ENCODE measurements around the gene BABAM2.

The BABAM2 gene

DNA sequence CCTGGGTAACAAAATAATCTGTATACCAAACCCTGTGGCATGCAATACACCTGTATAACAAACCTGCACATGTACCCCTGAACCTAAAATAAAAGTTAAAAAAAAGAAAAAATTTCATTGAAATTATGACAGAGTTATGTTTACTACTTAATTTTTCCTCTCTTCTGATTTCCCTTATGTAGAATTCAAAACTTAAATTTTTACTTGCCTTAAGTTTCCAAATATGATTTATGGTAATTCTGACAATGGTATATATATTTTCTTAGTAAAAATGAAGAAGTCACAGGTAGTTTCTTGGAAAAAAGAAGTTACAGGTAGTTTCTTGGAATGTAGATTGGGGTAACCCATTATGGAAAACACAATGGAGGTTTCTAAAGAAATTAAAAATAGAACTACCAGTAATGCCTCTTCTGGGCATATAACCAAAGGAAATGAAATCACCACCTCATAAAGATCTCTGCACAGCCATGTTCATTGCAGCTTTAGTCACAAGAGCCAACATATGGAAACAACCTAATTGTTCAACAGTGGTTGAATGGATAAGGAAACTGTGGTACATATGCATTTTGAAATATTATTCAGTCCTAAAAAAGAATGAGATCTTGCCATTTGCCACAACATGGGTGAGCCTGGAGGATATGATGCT lies 164.9 kb downstream of the BABAM2 start:
- no peak overlapping the region for H3K4me3 ChIP-seq (ENCODE audit: low read depth, low read length)

DNA sequence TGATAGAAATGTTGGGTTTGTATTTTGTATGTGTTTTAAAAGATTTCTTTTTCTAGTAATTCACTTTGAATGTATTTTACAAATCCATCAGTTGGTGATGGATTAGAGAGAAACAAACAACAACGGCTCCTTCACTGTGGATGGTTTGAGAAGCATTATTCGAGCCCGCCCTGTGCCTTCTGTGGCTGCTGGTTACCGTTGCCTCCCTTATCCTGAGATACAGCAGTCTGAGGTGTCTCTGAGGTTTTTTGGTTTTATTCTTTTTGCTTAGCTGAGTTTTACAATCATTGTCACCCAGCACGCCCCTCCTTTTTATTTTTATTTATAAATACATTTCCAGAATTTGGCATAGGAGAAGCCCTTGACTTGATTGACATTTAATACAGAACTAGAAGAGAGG lies 168.3 kb downstream of the BABAM2 start:
- H3K4me3 ChIP-seq (ENCODE audit: low read depth, low read length), result no peak overlapping the region

DNA sequence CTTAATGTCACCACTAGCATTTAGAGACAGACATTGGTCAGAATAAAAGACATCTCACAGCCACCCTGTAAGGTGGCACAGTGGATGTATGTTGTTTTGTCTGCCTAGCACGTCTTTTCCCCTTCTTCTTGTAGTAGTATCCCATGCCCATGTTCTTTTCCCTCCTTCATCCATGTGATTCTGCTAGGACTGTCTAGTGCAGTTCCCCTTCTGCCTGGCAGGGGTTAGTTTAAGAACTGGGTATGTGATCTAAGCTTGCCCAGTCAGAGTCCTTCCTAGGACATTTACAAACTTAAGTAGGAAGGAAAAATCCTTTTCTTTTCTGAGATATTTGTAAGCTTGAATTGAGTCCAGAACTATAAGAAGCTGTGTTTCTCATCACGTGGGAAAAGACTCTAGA lies 172.3 kb downstream of the BABAM2 start:
- no peak overlapping the region for H3K4me3 ChIP-seq (ENCODE audit: low read depth, low read length)

DNA sequence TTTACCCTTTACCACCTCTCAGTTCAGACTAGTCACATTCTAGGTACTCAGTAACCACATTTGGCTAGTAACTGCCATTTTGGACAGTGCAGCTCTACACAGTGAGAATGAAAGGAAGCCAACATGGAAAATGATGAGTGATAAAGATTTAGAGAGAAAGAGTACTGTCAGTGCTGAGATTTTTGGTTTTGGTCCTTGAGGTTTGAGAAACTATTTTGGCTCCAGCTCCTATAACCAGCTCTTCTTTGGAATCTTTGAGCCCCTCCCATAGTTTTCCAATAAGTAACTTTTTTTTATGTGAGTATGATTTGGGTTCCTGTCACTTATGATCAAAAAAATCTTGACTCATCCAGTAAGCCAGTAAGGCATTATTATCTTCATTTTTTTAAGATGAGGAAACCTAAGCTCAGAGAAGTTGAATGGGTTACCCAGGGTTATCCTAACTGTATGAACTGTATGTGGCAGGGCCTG lies 173.0 kb downstream of the BABAM2 start:
- no peak overlapping the region for H3K4me3 ChIP-seq (ENCODE audit: low read depth, low read length)

DNA sequence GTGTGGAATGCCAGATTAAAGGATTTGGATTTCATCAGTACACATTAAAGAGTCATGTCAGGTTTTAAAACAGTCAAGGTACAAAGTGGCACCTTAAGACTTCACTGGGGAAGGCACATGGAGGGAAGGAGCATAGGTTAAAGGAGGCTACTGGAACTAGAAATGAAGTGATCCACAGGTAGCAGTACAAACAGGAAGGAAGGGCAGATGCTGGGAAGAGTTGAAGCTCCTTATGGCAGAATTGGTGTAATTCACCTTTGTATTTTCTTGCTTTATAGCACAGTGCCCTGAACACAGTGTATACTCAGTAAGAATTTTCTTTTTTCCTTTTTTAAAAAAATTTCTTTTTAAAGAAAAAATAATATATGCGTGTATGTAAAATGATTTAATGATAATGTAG lies 177.1 kb downstream of the BABAM2 start:
- no peak overlapping the region for H3K4me3 ChIP-seq (ENCODE audit: low read depth, low read length)

DNA sequence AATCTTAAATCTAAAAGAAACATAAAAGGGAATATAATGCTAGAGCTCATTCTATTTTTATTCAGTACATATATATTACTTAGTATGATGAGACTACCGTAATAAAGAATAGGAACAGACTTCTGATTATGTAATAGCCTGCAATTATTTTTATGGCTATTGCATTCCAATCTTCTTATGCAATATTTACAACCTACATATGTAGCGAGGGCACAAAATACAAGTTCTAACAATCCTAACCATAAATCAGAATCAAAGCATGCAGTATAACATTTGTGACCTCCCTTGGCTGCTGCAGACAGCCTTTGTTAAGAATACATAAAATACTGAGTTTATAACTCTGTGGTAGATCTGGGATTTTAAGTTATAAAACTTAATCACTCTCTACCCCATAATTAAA lies 177.6 kb downstream of the BABAM2 start:
- no peak overlapping the region for H3K4me3 ChIP-seq (ENCODE audit: low read depth, low read length)

DNA sequence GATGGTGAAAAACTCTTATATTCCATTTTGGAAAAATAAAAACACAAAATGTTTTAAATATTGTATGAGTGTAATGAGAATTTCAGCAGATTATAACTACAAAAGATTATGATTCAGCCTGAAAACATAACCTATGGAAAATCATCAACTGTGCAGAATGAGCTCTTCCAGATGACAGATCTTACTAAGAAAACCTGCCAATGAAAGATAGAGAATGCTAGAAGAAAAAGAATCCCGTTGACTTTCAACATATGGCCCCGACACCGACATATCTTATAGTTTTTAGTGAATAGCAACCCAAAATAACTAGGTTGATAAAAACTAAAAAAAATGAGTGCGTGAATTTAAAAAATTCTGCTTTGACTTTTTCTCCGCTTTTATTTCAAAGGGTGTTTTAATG lies 178.0 kb downstream of the BABAM2 start:
- H3K4me3 ChIP-seq (ENCODE audit: low read depth, low read length), result no peak overlapping the region

DNA sequence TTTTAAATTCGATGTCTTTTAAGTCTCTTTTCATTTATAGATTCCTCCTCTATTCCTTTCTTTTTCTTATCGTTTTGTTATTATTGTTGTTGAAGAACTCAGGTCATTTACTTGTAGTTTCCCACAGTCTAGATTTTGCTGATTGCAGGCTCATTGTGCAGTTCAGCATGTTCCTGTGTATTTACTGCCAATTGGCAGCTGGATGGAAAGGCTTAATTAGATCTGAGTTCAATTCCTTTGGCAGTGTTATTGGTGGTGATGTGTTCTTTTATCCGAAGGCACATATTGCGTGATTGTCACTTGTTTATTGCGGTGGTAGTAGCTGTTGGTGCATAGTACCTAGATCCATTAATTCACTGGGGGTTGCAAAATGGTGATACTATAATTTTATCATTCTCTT lies 180.7 kb downstream of the BABAM2 start:
- no peak overlapping the region for H3K4me3 ChIP-seq (ENCODE audit: low read depth, low read length)

DNA sequence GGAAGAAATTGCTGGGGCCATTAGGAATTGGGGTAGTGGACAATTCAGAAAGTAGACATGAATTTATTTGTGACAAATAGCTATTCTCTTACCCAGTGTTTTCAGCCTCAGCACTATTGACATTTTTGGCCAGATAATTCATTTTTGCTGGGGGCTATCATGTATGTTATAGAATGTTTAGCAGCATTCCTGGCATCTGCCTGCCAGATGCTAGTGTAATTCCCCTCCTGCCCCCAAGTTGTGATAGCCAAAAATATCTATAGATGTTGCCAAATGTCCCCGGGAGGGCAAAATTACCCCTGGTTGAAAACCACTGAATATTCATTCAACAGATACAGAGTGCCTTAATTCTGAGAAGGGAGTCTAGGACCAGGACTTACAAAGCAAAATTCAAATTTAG lies 183.6 kb downstream of the BABAM2 start:
- H3K4me3 ChIP-seq (ENCODE audit: low read depth, low read length), result no peak overlapping the region

DNA sequence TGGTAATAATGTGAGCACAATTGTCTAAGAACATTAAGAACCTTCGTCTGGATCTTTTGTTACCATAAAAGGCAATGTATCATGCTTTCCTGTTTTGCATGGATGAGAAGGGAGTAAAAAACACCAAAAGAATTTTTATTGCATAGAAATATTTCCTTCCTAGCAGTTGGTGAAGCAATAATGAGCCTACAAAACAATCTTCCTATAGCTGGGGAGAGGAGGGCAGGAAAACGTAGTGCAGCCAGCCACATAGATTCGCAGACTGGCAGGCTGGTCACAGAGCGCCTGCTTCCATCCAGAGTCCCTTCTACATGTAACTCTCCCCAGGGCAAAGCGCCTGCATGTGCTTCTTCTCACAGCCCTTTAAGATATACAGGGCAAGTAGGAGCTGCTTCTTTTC lies 190.4 kb downstream of the BABAM2 start:
- no peak overlapping the region for H3K4me3 ChIP-seq (ENCODE audit: low read depth, low read length)

DNA sequence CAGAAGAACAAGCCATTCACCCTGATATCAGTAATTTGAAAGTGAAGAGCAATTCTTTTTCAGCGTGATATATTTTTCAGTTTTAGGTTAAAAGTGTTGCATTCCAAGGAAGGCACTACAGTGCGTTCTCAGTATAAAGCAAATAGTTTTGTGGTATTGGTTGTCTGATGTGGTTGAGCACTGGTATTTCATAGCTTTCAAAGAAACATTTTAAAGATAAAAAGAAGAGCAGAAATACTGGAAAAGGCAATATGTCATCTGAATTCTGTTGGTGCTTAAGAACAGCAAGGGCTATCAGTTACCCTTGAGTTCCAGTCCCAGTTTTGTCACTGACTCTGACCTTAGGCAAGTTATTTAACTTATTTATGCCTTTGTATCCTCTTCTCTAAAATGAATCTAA lies 191.6 kb downstream of the BABAM2 start:
- no peak overlapping the region for H3K4me3 ChIP-seq (ENCODE audit: low read depth, low read length)

DNA sequence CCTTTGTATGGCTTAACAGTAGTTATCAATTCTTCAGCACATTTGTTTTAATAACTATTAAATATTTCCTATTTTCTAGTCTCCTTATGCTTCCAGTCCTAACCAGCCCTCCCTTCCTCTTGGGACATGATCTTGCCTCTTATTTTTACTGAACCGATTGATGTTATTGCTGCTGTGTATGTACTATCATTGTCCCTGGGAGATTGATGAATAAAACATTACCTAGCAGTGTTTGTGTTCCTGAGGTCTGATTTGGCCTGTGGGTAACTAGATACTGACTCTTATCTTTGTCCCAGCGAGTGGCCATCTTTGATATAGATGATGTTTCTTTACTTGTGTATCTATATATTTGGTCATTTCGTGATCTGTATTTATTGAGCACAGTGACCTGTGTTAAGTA lies 192.9 kb downstream of the BABAM2 start:
- H3K4me3 ChIP-seq (ENCODE audit: low read depth, low read length), result no peak overlapping the region

DNA sequence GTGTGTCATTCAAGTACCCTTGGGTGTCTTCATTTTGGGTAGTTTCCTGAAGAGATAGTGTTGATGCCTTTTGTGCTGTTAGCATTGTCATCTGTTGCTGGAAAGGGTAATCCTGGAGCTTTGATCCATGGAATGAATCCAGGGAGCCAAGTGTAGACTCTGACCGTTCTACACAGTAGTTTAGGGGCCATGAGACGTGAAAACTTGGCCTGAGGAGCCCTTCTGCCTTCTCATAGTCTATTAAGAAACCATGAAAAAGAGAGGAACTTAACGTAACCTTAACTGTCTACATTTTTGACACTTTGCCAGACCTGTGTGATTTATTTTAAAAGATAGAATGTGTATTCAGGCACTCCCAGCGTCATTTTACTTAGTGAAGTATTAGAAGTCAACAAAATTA lies 194.0 kb downstream of the BABAM2 start:
- H3K4me3 ChIP-seq (ENCODE audit: low read depth, low read length), result no peak overlapping the region

DNA sequence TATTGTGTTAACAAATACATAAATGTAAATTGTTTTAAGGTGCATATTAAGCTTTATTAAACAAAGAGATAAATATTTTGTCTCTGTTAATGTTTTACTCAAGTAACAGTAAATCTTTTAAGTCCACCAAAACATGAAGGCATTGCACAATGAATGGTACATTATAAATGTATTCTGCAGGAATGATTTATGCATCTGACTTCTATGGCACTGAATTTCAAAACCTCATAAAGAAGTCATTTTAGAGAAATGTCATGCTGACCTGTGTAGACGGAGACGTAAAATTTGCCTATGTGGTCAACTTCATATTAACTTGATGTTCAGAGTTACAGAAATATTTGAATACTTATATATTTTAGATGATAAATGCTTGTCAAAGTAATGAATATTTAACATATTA lies 194.7 kb downstream of the BABAM2 start:
- H3K4me3 ChIP-seq (ENCODE audit: low read depth, low read length), result no peak overlapping the region

DNA sequence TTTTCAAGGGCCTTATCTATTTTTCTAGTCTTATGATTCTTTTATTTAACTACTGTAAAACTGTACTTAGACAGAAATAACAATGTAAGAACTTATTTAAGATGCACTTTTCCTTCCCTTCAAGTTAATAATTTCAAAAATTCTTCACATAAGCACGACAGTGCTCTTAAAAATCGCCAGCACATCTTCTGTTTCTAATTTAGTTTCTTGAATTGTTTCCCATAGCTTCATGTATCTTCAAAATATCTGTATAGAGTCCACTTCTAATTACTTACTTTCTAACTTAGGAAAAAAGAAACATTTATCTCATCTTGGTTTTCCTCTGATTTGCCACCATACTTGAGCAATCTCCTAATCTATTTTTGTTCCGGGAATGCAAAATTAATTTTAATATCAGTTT lies 196.1 kb downstream of the BABAM2 start:
- no peak overlapping the region for H3K4me3 ChIP-seq (ENCODE audit: low read depth, low read length)

DNA sequence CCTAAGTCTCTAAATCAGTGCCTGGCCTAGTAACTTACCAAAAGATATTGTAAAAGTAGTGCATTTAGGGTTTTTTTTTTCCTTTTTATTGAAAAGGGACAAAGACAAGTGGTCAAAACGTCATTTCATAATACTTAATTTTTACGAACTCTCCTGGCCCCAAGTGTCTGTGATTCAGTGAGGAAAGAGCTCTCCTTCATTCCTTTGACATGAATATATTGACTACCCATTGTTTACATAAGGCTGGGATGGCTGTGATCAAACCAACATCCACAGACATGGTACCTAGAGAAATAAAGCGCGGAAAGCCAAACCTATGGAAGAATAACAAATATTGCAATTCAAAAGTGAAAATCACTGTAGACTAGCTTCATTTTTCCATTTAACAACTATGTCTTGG lies 198.4 kb downstream of the BABAM2 start:
- no peak overlapping the region for H3K4me3 ChIP-seq (ENCODE audit: low read depth, low read length)

DNA sequence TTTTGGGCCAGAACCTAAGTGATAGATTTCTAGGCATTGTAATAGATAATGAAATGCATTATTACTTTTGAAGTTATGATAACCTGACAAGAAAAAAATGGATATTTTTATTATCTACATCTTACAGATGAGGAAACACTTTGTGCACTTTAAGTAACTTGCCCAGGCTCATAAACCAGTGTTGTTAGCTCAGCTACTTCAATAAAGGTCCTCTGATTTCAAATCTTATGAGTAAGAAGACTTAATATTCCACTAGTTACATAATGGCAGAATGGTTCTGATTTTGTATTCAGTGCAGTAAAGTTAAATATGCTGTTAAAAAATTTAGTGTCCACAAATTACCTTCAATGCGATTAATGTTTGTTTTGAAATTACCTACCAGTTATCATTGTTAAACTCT lies 199.0 kb downstream of the BABAM2 start:
- no peak overlapping the region for H3K4me3 ChIP-seq (ENCODE audit: low read depth, low read length)

DNA sequence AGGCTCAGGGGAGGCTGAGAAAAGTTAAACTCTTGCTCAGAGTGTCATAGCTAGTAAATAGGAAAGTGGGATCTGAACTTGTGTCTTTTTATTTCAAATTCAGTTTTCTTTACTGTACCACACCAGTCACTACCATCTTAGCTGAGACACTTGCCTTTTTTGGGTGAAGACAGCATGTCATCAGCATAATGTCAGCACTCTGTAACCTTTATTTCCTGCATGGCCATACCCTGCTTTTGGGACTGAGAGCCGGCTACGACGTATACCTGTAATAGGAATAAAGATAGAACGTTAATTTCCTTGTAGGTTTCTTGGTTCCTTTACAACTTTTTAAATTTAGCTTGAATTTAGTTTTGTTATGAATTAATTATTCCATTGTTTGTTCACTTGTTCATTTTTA lies 202.8 kb downstream of the BABAM2 start:
- H3K4me3 ChIP-seq (ENCODE audit: low read depth, low read length), result no peak overlapping the region

DNA sequence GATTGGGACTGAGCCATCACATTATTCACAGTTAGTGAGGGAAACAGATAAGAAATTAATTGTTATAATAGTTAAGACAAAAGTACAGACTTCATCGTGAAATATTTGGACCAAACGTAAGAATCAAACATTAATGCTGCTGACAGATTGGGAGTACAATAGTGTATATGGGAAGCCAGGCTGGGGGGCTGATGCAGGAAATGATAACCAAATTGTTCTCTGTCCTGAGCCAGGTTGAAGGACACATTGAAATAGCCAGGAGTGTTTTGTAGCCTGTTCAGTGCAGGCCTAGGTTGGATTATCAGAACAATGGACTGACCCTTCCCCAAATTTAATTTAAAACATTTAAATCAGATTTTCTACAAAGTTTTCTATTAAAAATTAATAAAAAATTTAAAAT lies 203.2 kb downstream of the BABAM2 start:
- no peak overlapping the region for H3K4me3 ChIP-seq (ENCODE audit: low read depth, low read length)

DNA sequence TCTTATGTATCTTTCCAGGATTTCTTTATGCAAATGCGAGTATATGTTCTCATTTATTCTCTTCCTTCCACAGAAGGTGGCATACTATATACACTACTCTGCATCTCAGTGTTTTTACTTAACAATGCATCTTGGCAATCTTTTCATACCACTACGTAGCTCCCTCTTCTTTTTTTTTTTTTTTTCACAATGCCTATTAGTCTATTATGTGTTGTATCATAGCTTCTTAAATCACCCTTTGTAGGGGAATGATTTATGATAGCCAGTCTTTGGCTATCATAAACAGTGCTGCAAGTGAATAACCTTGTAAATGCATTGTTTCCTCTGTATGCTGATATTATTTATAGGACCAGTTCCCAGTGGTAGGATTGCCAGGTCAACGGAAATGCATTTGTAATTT lies 204.2 kb downstream of the BABAM2 start:
- no peak overlapping the region for H3K4me3 ChIP-seq (ENCODE audit: low read depth, low read length)

DNA sequence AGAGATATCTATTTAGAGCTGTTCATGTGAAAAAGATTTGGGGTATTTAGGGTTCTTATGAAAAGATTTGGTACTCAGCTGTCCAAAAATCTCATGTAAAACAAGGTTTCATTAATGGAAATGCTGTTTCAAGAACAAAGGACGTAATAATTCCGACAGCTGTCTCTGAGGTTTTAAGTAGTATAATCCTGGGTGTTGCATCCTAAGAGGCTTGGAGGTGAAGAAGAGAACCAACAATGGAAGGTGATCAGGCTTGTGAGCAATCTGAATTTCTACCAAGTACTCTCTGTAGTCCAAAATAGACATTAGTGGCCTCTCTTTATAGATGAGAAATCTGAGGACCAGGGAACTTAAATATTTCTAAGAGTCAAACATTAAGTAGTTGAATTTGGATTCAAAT lies 205.1 kb downstream of the BABAM2 start:
- H3K4me3 ChIP-seq (ENCODE audit: low read depth, low read length), result no peak overlapping the region

DNA sequence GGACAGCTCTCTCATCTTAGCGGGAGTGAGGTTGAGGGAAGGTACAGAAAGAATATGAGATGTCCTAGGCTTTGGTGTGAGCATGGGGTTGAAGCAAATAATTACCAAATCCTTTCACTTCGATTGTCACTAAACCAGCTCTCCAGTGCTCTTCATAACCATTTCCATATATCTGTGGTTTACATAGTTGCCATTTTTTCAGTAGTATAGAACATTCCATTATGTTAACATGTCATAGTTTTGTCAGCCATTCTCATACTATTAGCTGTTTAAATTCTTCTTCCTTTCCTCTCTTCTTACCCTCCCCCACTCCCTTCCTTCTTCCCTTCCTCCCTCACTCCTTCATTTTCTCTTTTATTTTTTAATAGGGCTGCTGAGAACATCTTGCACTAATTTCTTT lies 205.9 kb downstream of the BABAM2 start:
- no peak overlapping the region for H3K4me3 ChIP-seq (ENCODE audit: low read depth, low read length)

DNA sequence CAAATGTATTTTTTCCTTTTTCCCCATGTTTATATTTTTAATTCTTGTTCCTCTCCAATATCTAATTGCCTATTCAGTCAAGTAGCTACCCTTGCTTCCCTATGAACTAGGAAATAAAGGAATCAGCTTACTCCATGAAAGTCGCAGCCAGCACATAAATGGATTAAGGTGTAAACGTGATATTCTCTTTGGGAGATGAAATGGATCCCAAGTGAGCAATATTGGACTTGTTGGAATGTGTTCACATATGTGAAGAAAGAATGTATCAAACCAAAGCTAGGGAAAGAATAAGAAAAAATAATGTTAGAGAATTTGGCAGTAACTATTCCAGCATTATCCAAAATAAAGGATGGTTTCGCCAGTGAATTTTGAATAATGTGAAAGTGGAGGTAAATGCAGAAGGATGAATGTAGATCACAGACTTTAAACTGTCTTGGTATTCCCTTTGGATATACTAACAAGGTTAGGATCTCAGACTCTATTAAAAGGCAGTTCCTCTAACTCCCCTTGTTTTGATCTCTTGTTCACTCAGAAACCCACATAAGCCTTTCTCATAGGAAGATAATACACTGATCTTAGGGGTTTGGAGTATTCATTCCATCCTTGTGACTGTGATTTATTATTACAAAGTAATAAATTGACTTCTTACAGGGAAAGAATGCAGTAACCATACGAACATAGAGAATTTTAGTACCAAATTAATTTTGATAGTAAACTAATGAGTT lies 208.1 kb downstream of the BABAM2 start:
- no peak overlapping the region for H3K4me3 ChIP-seq (ENCODE audit: low read depth, low read length)

All from iPS-11a (cell line).